ENCODE results near the gene KXD1. TPM values are rescaled to one million over a fixed set of nuclear protein-coding genes. Genes with fewer than 3 reads are reported as not detected.

Gene KXD1
- total RNA-seq, 1 donor from 2014 or later = 128 TPM

GRCh38 chr19:18611327-18612050, 53.8 kb downstream of the KXD1 start:
- no peak for DNase-seq (ENCODE audit: low read depth)
- H3K4me3 ChIP-seq (ENCODE audit: low read depth, low read length) = no peak overlapping the region
- TF ChIP-seq, protein P1, sequence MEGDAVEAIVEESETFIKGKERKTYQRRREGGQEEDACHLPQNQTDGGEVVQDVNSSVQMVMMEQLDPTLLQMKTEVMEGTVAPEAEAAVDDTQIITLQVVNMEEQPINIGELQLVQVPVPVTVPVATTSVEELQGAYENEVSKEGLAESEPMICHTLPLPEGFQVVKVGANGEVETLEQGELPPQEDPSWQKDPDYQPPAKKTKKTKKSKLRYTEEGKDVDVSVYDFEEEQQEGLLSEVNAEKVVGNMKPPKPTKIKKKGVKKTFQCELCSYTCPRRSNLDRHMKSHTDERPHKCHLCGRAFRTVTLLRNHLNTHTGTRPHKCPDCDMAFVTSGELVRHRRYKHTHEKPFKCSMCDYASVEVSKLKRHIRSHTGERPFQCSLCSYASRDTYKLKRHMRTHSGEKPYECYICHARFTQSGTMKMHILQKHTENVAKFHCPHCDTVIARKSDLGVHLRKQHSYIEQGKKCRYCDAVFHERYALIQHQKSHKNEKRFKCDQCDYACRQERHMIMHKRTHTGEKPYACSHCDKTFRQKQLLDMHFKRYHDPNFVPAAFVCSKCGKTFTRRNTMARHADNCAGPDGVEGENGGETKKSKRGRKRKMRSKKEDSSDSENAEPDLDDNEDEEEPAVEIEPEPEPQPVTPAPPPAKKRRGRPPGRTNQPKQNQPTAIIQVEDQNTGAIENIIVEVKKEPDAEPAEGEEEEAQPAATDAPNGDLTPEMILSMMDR (conservative IDR thresholded peaks at IDR 0.05; ENCODE audit: low read depth, low read length) = no peak

DNA sequence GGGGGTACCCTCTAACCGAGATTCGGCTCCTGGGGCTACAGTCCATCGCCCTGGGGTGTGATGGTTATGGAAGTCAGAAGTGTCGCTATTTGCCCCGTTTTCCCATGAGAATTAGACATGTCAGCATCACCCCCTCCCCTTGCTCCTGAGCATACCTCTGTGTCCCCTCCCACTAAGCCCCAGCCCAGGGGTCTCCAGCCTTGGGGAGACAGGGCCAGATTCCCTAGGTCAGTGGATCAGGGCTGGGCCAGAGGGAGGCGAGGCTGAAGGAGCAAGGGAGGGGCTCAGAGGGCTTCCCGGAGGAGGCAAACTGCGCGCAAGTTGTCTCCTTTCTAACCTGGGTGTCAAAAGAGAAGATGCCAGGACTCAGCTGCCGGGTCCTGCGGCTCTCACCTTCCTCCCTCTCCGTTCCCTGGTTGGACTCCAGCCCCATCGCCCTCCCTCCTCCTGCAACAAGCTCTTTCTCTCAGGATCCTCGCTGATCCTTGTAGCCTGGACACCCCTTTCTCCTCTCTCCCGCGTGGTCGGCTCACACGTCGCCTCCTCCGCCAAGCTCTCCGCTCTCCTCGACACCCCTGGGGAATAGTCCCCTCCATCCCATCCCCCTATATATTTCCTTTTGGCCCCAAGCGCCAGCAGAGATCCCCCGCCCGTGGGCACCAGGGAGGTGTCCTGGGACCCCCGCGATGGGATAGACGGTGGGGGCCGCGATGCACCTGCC, 54.5 kb downstream of the KXD1 start:
- no peak for DNase-seq (ENCODE audit: low read depth)
- TF ChIP-seq, protein P1 (conservative IDR thresholded peaks at IDR 0.05; ENCODE audit: low read depth, low read length) = no peak
- H3K4me3 ChIP-seq (ENCODE audit: low read depth, low read length) = peak overlapping the region; percentile 28

GRCh38 chr19:18612772-18613588, 55.3 kb downstream of the KXD1 start, which contains the start of gene TMEM59L:
TSS of gene TMEM59L (plus strand) at chr19:18612870. CDS start at chr19:18612959, 89 bp downstream.
- TF ChIP-seq, protein P1 (conservative IDR thresholded peaks at IDR 0.05; ENCODE audit: low read depth, low read length) = no peak
- H3K4me3 ChIP-seq (ENCODE audit: low read depth, low read length) = peak within 1 kb of the TSS; percentile 28
- DNase-seq (ENCODE audit: low read depth) = no peak

- TF ChIP-seq, protein P1 (conservative IDR thresholded peaks at IDR 0.05; ENCODE audit: low read depth, low read length) = no peak
- DNase-seq (ENCODE audit: low read depth) = no peak
- no peak overlapping the region for H3K4me3 ChIP-seq (ENCODE audit: low read depth, low read length)
Measured at GRCh38 chr19:18613589-18614234, 56.0 kb downstream of the KXD1 start.

DNA sequence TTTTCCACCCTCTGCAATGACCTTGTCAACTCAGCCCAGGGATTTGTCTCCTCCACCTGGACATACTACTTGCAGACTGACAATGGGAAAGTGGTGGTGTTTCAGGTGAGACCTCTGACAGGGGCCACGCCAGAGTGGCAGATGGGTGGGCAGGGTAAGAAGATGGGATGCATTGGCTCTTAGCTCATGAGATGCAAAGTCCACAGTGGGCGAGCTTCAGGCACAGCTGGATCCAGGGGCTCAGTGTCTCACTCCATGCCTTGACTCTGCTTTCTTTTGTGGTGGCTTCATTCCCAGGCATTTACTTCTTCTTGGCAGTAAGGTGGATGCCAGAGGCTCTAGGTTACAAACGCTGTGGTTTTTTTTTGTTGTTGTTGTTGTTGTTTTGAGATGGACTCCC, 58.4 kb downstream of the KXD1 start:
- TF ChIP-seq, protein P1 (conservative IDR thresholded peaks at IDR 0.05; ENCODE audit: low read depth, low read length) = no peak
- H3K4me3 ChIP-seq (ENCODE audit: low read depth, low read length) = no peak overlapping the region
- no peak for DNase-seq (ENCODE audit: low read depth)

DNA sequence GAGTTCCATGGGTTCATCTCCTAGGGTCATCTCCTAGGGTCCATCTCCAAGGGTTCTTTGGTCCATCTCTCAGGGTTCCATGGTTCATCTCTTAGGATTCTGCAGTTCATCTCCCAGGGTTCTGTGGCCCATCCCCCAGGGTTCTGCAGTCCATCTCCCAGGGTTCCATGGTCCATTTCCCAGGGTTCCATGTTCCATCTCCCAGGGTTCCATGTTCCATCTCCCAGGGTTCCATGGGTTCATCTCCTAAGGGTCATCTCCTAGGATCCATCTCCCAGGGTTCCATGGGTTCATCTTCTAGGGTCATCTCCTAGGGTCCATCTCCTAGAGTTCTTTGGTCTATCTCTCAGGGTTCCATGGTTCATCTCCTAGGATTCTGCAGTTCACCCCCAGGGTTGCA, 59.9 kb downstream of the KXD1 start:
- no peak for DNase-seq (ENCODE audit: low read depth)
- H3K4me3 ChIP-seq (ENCODE audit: low read depth, low read length) = no peak overlapping the region
- TF ChIP-seq, protein P1 (conservative IDR thresholded peaks at IDR 0.05; ENCODE audit: low read depth, low read length) = no peak
